B cell (primary cell): Measurements from ENCODE around the gene RAB8B. TPM values are rescaled to one million over a fixed set of nuclear protein-coding genes. Genes with fewer than 3 reads are reported as not detected.

Experiments used
- ATAC-seq: fragments of 200-7000 bp; cut with Tn5 transposase; one replicate; pipeline ENCODE4 v1.10.0; 2021; ENCODE audit warnings: low read depth, mild to moderate bottlenecking, moderate number of reproducible peaks, moderate library complexity
- CTCF ChIA-PET: fragments of 350-600 bp; sonication (Branson Sonifier 250); formaldehyde crosslinking; loops from one replicate; lab custom pipeline; 2021; ENCODE audit warnings: antibody characterized with exemption, inconsistent platforms; lab: Charles Lee
- POLR2A ChIA-PET: fragments of 350-600 bp; sonication (Branson Sonifier 250); formaldehyde crosslinking; loops from one replicate; lab custom pipeline; 2021; ENCODE audit warnings: antibody characterized with exemption; lab: Charles Lee
- DNase-seq: peaks from one replicate; pipeline ENCODE4 v3.0.0; 2013
- H2AFZ ChIP-seq: 2 replicates; pipeline ENCODE4 v1.6.1; 2012; ENCODE audit warnings: mild to moderate bottlenecking, low read depth, low read length; ENCODE audit not compliant: insufficient read depth, poor library complexity, severe bottlenecking
- H3K27ac ChIP-seq, 2 donors: 1 replicate in 1 of 2; 2 replicates in 1 of 2; pipeline ENCODE4 v1.5.1; 2012 to 2013; ENCODE audit warnings: low read length in 2 of 2, mild to moderate bottlenecking in 2 of 2, moderate library complexity in 1 of 2
- H3K27me3 ChIP-seq, 4 experiments: fragments of 200-600 bp in 1 of 4; sonication (generic) in 1 of 4; replicated peaks in 1 of 4; 1 replicate in 2 of 4; 2 replicates in 2 of 4; pipeline versions ENCODE4 v1.6.1 to v1.7.0; 2013 to 2016; ENCODE audit warnings: low read length in 3 of 4, mild to moderate bottlenecking in 2 of 4, mixed read lengths in 1 of 4, moderate library complexity in 1 of 4; ENCODE audit not compliant: insufficient read depth in 4 of 4, control insufficient read depth in 3 of 4; ENCODE audit errors: control extremely low read depth in 1 of 4
- H3K36me3 ChIP-seq, 2 experiments: replicated peaks in 1 of 2; 1 replicate in 1 of 2; 2 replicates in 1 of 2; pipeline versions ENCODE4 v1.6.1 to v1.7.1; 2013; ENCODE audit warnings: low read length in 1 of 2; ENCODE audit not compliant: insufficient read depth in 2 of 2, control insufficient read depth in 1 of 2; ENCODE audit errors: control extremely low read depth in 1 of 2, extremely low read depth in 1 of 2
- H3K4me1 ChIP-seq, 2 donors: fragments of 200-600 bp in 1 of 2; sonication (generic) in 1 of 2; 1 replicate in 1 of 2; 2 replicates in 1 of 2; pipeline versions ENCODE4 v1.5.1 to v1.6.1; 2013 to 2017; ENCODE audit warnings: low read length in 2 of 2; ENCODE audit not compliant: control insufficient read depth in 2 of 2, insufficient read depth in 2 of 2
- H3K4me2 ChIP-seq: replicated peaks from 2 replicates; pipeline ENCODE3; 2012; ENCODE audit warnings: mild to moderate bottlenecking, low read depth, low read length; ENCODE audit not compliant: poor library complexity, severe bottlenecking
- H3K4me3 ChIP-seq, 5 experiments: fragments of 200-600 bp in 1 of 5; sonication (generic) in 1 of 5; 1 replicate in 3 of 5; 2 replicates in 2 of 5; pipeline versions ENCODE4 v1.5.1 to v1.7.0; 2011 to 2016; ENCODE audit warnings: low read length in 4 of 5, mild to moderate bottlenecking in 4 of 5, low read depth in 2 of 5, control low read depth in 1 of 5, moderate library complexity in 1 of 5; ENCODE audit not compliant: insufficient read depth in 1 of 5; ENCODE audit errors: control extremely low read depth in 1 of 5, extremely low read depth in 1 of 5
- H3K79me2 ChIP-seq: fragments of 200-600 bp; sonication (generic); one replicate; pipeline ENCODE4 v1.6.0; 2016; ENCODE audit warnings: low read length; ENCODE audit not compliant: control insufficient read depth, insufficient read depth
- H3K9ac ChIP-seq: fragments of 200-600 bp; sonication (generic); 2 replicates; pipeline ENCODE4 v1.6.1; 2017; ENCODE audit warnings: mild to moderate bottlenecking, low read length, moderate library complexity
- H3K9me3 ChIP-seq, 3 donors: one replicate each; pipeline versions ENCODE4 v1.6.1 to v1.7.1; 2013; ENCODE audit warnings: low read length in 2 of 3; ENCODE audit not compliant: control insufficient read depth in 2 of 3, insufficient read depth in 1 of 3; ENCODE audit errors: control extremely low read depth in 1 of 3
- H4K20me1 ChIP-seq: 2 replicates; pipeline ENCODE4 v1.6.0; 2012; ENCODE audit warnings: mild to moderate bottlenecking, low read length; ENCODE audit not compliant: insufficient read depth, control insufficient read depth, poor library complexity, severe bottlenecking
- H3K27ac Mint-ChIP-seq: one replicate; pipeline ENCODE4 v1.8.0; 2021; ENCODE audit warnings: mixed read lengths
- H3K27me3 Mint-ChIP-seq: one replicate; pipeline ENCODE4 v1.8.0; 2021; ENCODE audit warnings: mixed read lengths
- H3K4me1 Mint-ChIP-seq: one replicate; pipeline ENCODE4 v1.8.0; 2021; ENCODE audit warnings: mixed read lengths
- H3K4me3 Mint-ChIP-seq: one replicate; pipeline ENCODE4 v1.8.0; 2021; ENCODE audit warnings: mixed read lengths
- H3K9me3 Mint-ChIP-seq: one replicate; pipeline ENCODE4 v1.8.0; 2022; ENCODE audit warnings: mixed read lengths; ENCODE audit not compliant: insufficient read depth
- EZH2 ChIP-seq: IDR thresholded peaks from 2 replicates; pipeline ENCODE4 v1.6.1; 2012; ENCODE audit warnings: borderline replicate concordance, low read depth, mild to moderate bottlenecking, moderate library complexity, low read length; ENCODE audit not compliant: insufficient read depth, poor library complexity, severe bottlenecking
- WGBS: methylation state at CpG from one replicate; pipeline ENCODE4 v1.1.5; 2013; ENCODE audit warnings: missing lambda C conversion rate; ENCODE audit not compliant: insufficient coverage; 5-methylcytosine and 5-hydroxymethylcytosine counted together
- intact Hi-C: fragments of 100-400 bp; cut with micrococcal nuclease; formaldehyde crosslinking; loops from one replicate; pipeline ENCODE4 v1.10.0; 2022
- polyA plus RNA-seq: library from polyadenylated mRNA; depleted of rRNA; stranded (reverse); fragments of >200 nt; gene quantifications from 2 replicates; pipeline ENCODE4 v1.2.3, GENCODE V29; 2012
- total RNA-seq, 2 donors: library from RNA; stranded (reverse); fragments of 120-200 nt in 1 of 2; gene quantifications; 1 replicate in 1 of 2; 2 replicates in 1 of 2; pipeline versions ENCODE4 v1.2.3 to v1.2.4, GENCODE V29; 2013 to 2022
- TF ChIP-seq, protein P1 (sequence below): fragments of 200-600 bp; IDR thresholded peaks from one replicate; pipeline ENCODE4 v1.8.0; 2022; ENCODE audit warnings: antibody characterized with exemption, mild to moderate bottlenecking

RAB8B gene
- total and polyA plus RNA-seq, 2 donors (not counting 1 experiment from before 2014, with no cell fraction given) = 9.6 to 61.3 TPM

DNA sequence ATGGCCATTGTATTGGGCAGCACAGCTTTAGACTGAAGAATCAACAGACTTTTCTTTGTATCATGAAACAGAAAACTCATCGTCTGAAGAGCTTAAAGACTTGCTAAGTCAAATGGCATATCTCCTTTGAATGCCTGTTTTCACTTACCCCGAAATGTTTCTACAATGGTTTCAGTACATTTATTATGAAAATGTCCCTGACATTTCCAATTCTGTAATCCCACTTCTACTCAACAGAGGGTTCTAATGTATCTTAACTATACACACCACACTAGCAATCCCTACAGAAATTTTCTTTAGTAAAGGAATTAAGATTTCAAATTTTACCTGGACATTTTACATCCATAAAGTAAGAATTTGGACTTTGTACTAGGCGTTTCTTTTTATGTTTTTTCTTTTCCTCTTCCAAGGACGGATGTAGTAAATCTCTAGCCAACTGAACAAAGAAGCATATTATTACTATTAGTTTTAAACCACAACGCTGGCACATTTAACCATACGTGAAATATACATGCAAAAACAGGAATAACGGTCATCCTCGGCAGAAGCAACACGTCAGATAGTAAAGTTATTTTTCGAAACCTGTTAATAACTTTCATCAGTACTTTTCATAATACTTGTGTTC lies 33.2 kb upstream of the RAB8B start:
- WGBS = 0% methylated on average over 4 of the region's 10 CpGs
- peak overlapping the region; percentile 79 for H2AFZ ChIP-seq
- H3K79me2 ChIP-seq = peaks cover 26% of the 10 kb centered on the region
- Mint-ChIP-seq H3K9me3 (no peaks in the 10 kb centered on the region), H3K4me1 (peaks cover 24% of the 10 kb centered on the region), H3K27me3 (no peaks in the 10 kb centered on the region), H3K4me3 (peak overlapping the region; percentile 96), H3K27ac (peak overlapping the region; percentile 99)
- intact Hi-C loops = loop anchor here (5.0 kb wide), 1 partner anchor 86 kb away; no protein-coding TSS in a partner anchor
- no peak for ATAC-seq
- H4K20me1 ChIP-seq = no peaks in the 10 kb centered on the region
- POLR2A ChIA-PET = interaction anchor here (0.9 kb wide), 1 partner anchor 30 kb away, joined by 4 read pairs; no protein-coding TSS in a partner anchor
- H3K36me3 ChIP-seq = peaks cover 4 to 21% of the 10 kb centered on the region in 2 experiments
- peak overlapping the region; percentile 83 to 95 (median 88) for H3K4me3 ChIP-seq
- no peak for TF ChIP-seq EZH2
- TF ChIP-seq, protein P1, sequence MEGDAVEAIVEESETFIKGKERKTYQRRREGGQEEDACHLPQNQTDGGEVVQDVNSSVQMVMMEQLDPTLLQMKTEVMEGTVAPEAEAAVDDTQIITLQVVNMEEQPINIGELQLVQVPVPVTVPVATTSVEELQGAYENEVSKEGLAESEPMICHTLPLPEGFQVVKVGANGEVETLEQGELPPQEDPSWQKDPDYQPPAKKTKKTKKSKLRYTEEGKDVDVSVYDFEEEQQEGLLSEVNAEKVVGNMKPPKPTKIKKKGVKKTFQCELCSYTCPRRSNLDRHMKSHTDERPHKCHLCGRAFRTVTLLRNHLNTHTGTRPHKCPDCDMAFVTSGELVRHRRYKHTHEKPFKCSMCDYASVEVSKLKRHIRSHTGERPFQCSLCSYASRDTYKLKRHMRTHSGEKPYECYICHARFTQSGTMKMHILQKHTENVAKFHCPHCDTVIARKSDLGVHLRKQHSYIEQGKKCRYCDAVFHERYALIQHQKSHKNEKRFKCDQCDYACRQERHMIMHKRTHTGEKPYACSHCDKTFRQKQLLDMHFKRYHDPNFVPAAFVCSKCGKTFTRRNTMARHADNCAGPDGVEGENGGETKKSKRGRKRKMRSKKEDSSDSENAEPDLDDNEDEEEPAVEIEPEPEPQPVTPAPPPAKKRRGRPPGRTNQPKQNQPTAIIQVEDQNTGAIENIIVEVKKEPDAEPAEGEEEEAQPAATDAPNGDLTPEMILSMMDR = no peak
- H3K4me1 ChIP-seq = peaks cover 11% of the 10 kb centered on the region in 2 donors
- H3K9me3 ChIP-seq = no peaks in the 10 kb centered on the region
- H3K9ac ChIP-seq = peak overlapping the region; percentile 82
- no peak for DNase-seq
- peak overlapping the region; percentile 68 to 81 for H3K27ac ChIP-seq
- CTCF ChIA-PET = interaction anchor here (1.5 to 1.9 kb wide), 2 partner anchors 82 to 123 kb away, joined by 3 to 5 read pairs; no protein-coding TSS in a partner anchor
- peak overlapping the region; percentile 75 for H3K4me2 ChIP-seq
- H3K27me3 ChIP-seq = no peaks in the 10 kb centered on the region

DNA sequence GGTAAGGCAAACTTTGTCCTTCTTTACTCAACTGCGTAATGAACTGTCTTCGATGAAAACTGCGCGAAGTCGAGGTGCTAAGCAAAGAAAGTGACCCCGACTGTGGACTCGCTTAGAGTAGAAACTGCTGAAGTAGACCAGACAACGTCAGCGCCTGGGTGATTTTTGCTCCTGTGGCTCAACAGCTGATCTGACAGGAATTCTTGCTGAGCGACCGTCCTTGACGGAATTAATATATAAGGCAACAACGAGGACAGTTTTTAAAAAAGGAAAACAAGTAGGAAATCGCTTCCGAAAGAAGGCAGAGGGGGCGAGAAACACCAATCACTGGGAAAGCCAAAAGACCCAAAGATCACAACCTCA lies 32.7 kb upstream of the RAB8B start:
- Histone ChIP-seq H2AFZ (peak overlapping the region; percentile 79), H3K79me2 (peaks cover 26% of the 10 kb centered on the region), H3K4me1 (peaks cover 11 to 12% of the 10 kb centered on the region in 2 donors), H3K9me3 (no peaks in the 10 kb centered on the region), H3K27me3 (no peaks in the 10 kb centered on the region), H3K4me2 (peak overlapping the region; percentile 75), H3K27ac (peak overlapping the region; percentile 68 to 81), H3K9ac (peak overlapping the region; percentile 82), H3K36me3 (peaks cover 4 to 21% of the 10 kb centered on the region in 2 experiments), H4K20me1 (no peaks in the 10 kb centered on the region), H3K4me3 (peak overlapping the region; percentile 83 to 95 (median 88))
- ATAC-seq (no peak), DNase-seq (no peak)
- WGBS = 0% methylated on average over 16 of the region's 16 CpGs
- peak overlapping the region; percentile 99 for H3K27ac Mint-ChIP-seq
- TF ChIP-seq, protein P1 = no peak
- no peak for TF ChIP-seq EZH2
- peak overlapping the region; percentile 96 for H3K4me3 Mint-ChIP-seq
- ChIA-PET CTCF (interaction anchor here (0.7 to 1.9 kb wide), 6 partner anchors 46 to 246 kb away, joined by 3 to 5 read pairs (median 4); no protein-coding TSS in a partner anchor), POLR2A (interaction anchor here (0.7 to 1.8 kb wide), 4 partner anchors 31 to 349 kb away, joined by 4 to 13 read pairs (median 5); partner anchors contain the start of gene RAB8B)
- H3K27me3 Mint-ChIP-seq = no peaks in the 10 kb centered on the region
- intact Hi-C loops = loop anchor here (1.0 to 5.0 kb wide), 5 partner anchors 33 to 121 kb away; partner anchors contain the start of genes APH1B and RAB8B
- peaks cover 26% of the 10 kb centered on the region for H3K4me1 Mint-ChIP-seq
- H3K9me3 Mint-ChIP-seq = no peaks in the 10 kb centered on the region
